ENCODE results near the gene LSAMP. TPM values are rescaled to one million over a fixed set of nuclear protein-coding genes. Genes with fewer than 3 reads are reported as not detected.

Gene LSAMP
- total and polyA plus RNA-seq, 2 experiments from 2014 or later, result 4.6 to 6.0 TPM

GRCh38 chr3:115779011-115779410 is 666.3 kb downstream of the LSAMP start:
- no peaks in the 10 kb centered on the region for H3K27me3 ChIP-seq
- H3K4me3 ChIP-seq, result no peak overlapping the region
- H3K4me1 ChIP-seq (ENCODE audit: low read depth), result no peaks in the 10 kb centered on the region
- no peaks in the 10 kb centered on the region for H3K9me3 ChIP-seq (ENCODE audit: low read depth)
- H3K36me3 ChIP-seq, result no peaks in the 10 kb centered on the region
- no peak for TF ChIP-seq CTCF (IDR thresholded peaks at IDR 0.05; ENCODE audit: low read depth, low read length)
- DNase-seq (ENCODE audit: low read depth in 1 of 2, low spot score in 1 of 2), result no peak
- H3K27ac ChIP-seq, result no peak overlapping the region

GRCh38 chr3:115772951-115773350 is 672.3 kb downstream of the LSAMP start:
- TF ChIP-seq CTCF (IDR thresholded peaks at IDR 0.05; ENCODE audit: low read depth, low read length), result no peak
- no peaks in the 10 kb centered on the region for H3K9me3 ChIP-seq (ENCODE audit: low read depth)
- H3K4me3 ChIP-seq, result no peak overlapping the region

GRCh38 chr3:115768661-115769060 is 676.6 kb downstream of the LSAMP start:
- Histone ChIP-seq H3K36me3 (no peaks in the 10 kb centered on the region), H3K27ac (no peak overlapping the region), H3K9me3 (ENCODE audit: low read depth) (no peaks in the 10 kb centered on the region), H3K4me3 (no peak overlapping the region), H3K4me1 (ENCODE audit: low read depth) (peaks cover 14% of the 10 kb centered on the region), H3K27me3 (no peaks in the 10 kb centered on the region)
- DNase-seq (ENCODE audit: low read depth in 1 of 2, low spot score in 1 of 2), result no peak
- TF ChIP-seq CTCF (IDR thresholded peaks at IDR 0.05; ENCODE audit: low read depth, low read length), result no peak

More at GRCh38 chr3:115772951-115773350, 672.3 kb downstream of the LSAMP start:
- Histone ChIP-seq H3K36me3 (no peaks in the 10 kb centered on the region), H3K27ac (no peak overlapping the region), H3K27me3 (no peaks in the 10 kb centered on the region), H3K4me1 (ENCODE audit: low read depth) (no peaks in the 10 kb centered on the region)
- no peak for DNase-seq (ENCODE audit: low read depth in 1 of 2, low spot score in 1 of 2)

- H3K4me3 ChIP-seq, result no peak overlapping the region
- H3K36me3 ChIP-seq, result no peaks in the 10 kb centered on the region
- H3K27ac ChIP-seq, result peak overlapping the region; percentile 64
- no peaks in the 10 kb centered on the region for H3K27me3 ChIP-seq
- TF ChIP-seq CTCF (IDR thresholded peaks at IDR 0.05; ENCODE audit: low read depth, low read length), result no peak
- peaks cover 27% of the 10 kb centered on the region for H3K4me1 ChIP-seq (ENCODE audit: low read depth)
- no peaks in the 10 kb centered on the region for H3K9me3 ChIP-seq (ENCODE audit: low read depth)
- peak in 1 of 2 donors; percentile 52 for DNase-seq (ENCODE audit: low read depth in 1 of 2, low spot score in 1 of 2)
Observed at GRCh38 chr3:115766587-115767482, 678.5 kb downstream of the LSAMP start.

GRCh38 chr3:115761927-115762305 is 683.4 kb downstream of the LSAMP start:
- Histone ChIP-seq H3K27me3 (no peaks in the 10 kb centered on the region), H3K27ac (peak overlapping the region; percentile 85), H3K9me3 (ENCODE audit: low read depth) (no peaks in the 10 kb centered on the region), H3K4me3 (no peak overlapping the region), H3K36me3 (no peaks in the 10 kb centered on the region), H3K4me1 (ENCODE audit: low read depth) (peaks cover 44% of the 10 kb centered on the region)
- TF ChIP-seq CTCF (IDR thresholded peaks at IDR 0.05; ENCODE audit: low read depth, low read length), result no peak
- DNase-seq (ENCODE audit: low read depth in 1 of 2, low spot score in 1 of 2), result no peak
